ENCODE measurements around the gene SKAP1. TPM values are rescaled to one million over a fixed set of nuclear protein-coding genes. Genes with fewer than 3 reads are reported as not detected.

Gene SKAP1
- polyA plus RNA-seq, 1 of the 3 experiments (the other 2 are of a cell fraction): not detected

- Histone ChIP-seq H3K4me3 (ENCODE audit: low read depth in 2 of 2, low read length in 1 of 2) (no peak overlapping the region), H3K79me2 (ENCODE audit: insufficient read depth) (no peaks in the 10 kb centered on the region), H3K4me1 (ENCODE audit: control insufficient read depth in 1 of 2, insufficient read depth in 2 of 2, low read depth in 1 of 2, low read length in 1 of 2) (no peaks in the 10 kb centered on the region), H3K9me2 (no peaks in the 10 kb centered on the region), H3K27ac (ENCODE audit: low read depth in 2 of 2, low read length in 1 of 2) (no peak overlapping the region), H4K20me1 (ENCODE audit: insufficient read depth) (no peaks in the 10 kb centered on the region), H3K27me3 (ENCODE audit: insufficient read depth) (peaks cover 69% of the 10 kb centered on the region), H3K9me3 (no peaks in the 10 kb centered on the region), H3K9ac (no peak overlapping the region), H3F3A (replicated peaks; ENCODE audit: insufficient read depth) (no peaks in the 10 kb centered on the region), H3K36me3 (replicated peaks in 1 of 2; ENCODE audit: control insufficient read depth in 1 of 2, insufficient read depth in 2 of 2, low read length in 1 of 2) (no peaks in the 10 kb centered on the region), H3K4me2 (no peak overlapping the region), H2AFZ (ENCODE audit: low read depth) (no peak overlapping the region)
- ChIA-PET POLR2A (no interaction called here), CTCF (interaction anchor here (1.9 kb wide), 1 partner anchor 97 kb away, joined by 6 read pairs; no protein-coding TSS in a partner anchor)
- TF ChIP-seq FOSL2 (IDR thresholded peaks at IDR 0.05; ENCODE audit: borderline replicate concordance, low read depth) (no peak), SMC3 (IDR thresholded peaks at IDR 0.05; ENCODE audit: low read depth, low read length) (no peak), USF1 (IDR thresholded peaks at IDR 0.05; ENCODE audit: borderline replicate concordance, low read depth) (no peak), ZBTB33 (IDR thresholded peaks at IDR 0.05; ENCODE audit: borderline replicate concordance, low read depth) (no peak), GATA2 (CRISPR knock-in tag; IDR thresholded peaks at IDR 0.05) (no peak), PBX3 (IDR thresholded peaks at IDR 0.05) (no peak), RFX5 (IDR thresholded peaks at IDR 0.05; ENCODE audit: low read length) (no peak), TEAD4 (IDR thresholded peaks at IDR 0.05; ENCODE audit: borderline replicate concordance, insufficient read depth) (no peak), TCF12 (IDR thresholded peaks at IDR 0.05) (no peak), USF2 (IDR thresholded peaks at IDR 0.05; ENCODE audit: borderline replicate concordance, low read depth, low read length) (no peak), ELF1 (IDR thresholded peaks at IDR 0.05) (no peak), CTCF (IDR thresholded peaks at IDR 0.05) (no peak), IRF3 (IDR thresholded peaks at IDR 0.05; ENCODE audit: low read depth, low read length) (no peak), FOXJ3 (CRISPR knock-in tag; IDR thresholded peaks at IDR 0.05) (no peak), SIN3A (IDR thresholded peaks at IDR 0.05; ENCODE audit: borderline replicate concordance, low read depth, low read length) (no peak), REST (IDR thresholded peaks at IDR 0.05; ENCODE audit: low read depth, low read length) (no peak), EP300 (IDR thresholded peaks at IDR 0.05; ENCODE audit: borderline replicate concordance in 1 of 2, low read depth in 1 of 2, low read length in 1 of 2) (no peak), GABPA (IDR thresholded peaks at IDR 0.05; ENCODE audit: low read depth) (no peak), MXI1 (IDR thresholded peaks at IDR 0.05; ENCODE audit: low read depth, low read length) (no peak), MEF2A (IDR thresholded peaks at IDR 0.05; ENCODE audit: borderline replicate concordance, low read depth) (no peak)
- DNase-seq: no peak
These were observed 219.0 kb downstream of the SKAP1 start for GRCh38 chr17:48211011-48211410.

Data from SK-N-SH (cell line).